Subcutaneous abdominal adipose tissue (tissue), 5 donors: ENCODE measurements around the gene EPB41L2.
"Not testable (repeated sequence)": the region's sequence is repeated elsewhere in the genome, so short reads cannot be mapped to it uniquely, and the experiment has no call there.

Source experiments
- H3K27ac ChIP-seq: one replicate; pipeline ENCODE4 v1.7.0; 2013; ENCODE audit warnings: low read depth, mild to moderate bottlenecking, inconsistent platforms, low read length, moderate library complexity
- H3K27me3 ChIP-seq, 5 donors: one replicate each; pipeline ENCODE4 v1.7.0; 2013; ENCODE audit warnings: low read length in 5 of 5, inconsistent platforms in 1 of 5; ENCODE audit not compliant: control insufficient read depth in 5 of 5, insufficient read depth in 4 of 5
- H3K36me3 ChIP-seq, 5 donors: one replicate each; pipeline ENCODE4 v1.7.0; 2013; ENCODE audit warnings: low read length in 5 of 5; ENCODE audit not compliant: control insufficient read depth in 5 of 5, insufficient read depth in 5 of 5
- H3K4me1 ChIP-seq, 5 donors: one replicate each; pipeline ENCODE4 v1.7.0; 2013; ENCODE audit warnings: low read length in 5 of 5, mild to moderate bottlenecking in 3 of 5, moderate library complexity in 1 of 5; ENCODE audit not compliant: control insufficient read depth in 5 of 5, insufficient read depth in 5 of 5
- H3K4me3 ChIP-seq, 5 donors: one replicate each; pipeline ENCODE4 v1.7.0; 2013; ENCODE audit warnings: low read length in 5 of 5, low read depth in 1 of 5
- H3K9ac ChIP-seq, 5 donors: one replicate each; pipeline ENCODE4 v1.7.0; 2013; ENCODE audit warnings: low read length in 5 of 5, mild to moderate bottlenecking in 4 of 5, moderate library complexity in 3 of 5
- H3K9me3 ChIP-seq, 5 donors: one replicate each; pipeline ENCODE4 v1.7.0; 2013; ENCODE audit warnings: low read length in 5 of 5; ENCODE audit not compliant: control insufficient read depth in 5 of 5
- donor health status: healthy.
- donor health status: healthy.
- donor health status: healthy.
- donor health status: healthy.
- donor health status: healthy.

Gene EPB41L2

GRCh38 chr6:131063028-131063763, at the start of gene EPB41L2:
Gene EPB41L2 (minus strand): TSS chr6:131063245. CDS start chr6:130956485, 106,760 bp downstream.
- no peaks in the 10 kb centered on the region for H3K36me3 ChIP-seq
- H3K27ac ChIP-seq: peak within 1 kb of the TSS; percentile 91
- H3K9ac ChIP-seq: peak within 1 kb of the TSS; percentile 71 to 92 (median 79)

GRCh38 chr6:131112249-131112648, 49.2 kb upstream of the EPB41L2 start:
- no peaks in the 10 kb centered on the region for H3K36me3 ChIP-seq

More at GRCh38 chr6:131063028-131063763, at the start of gene EPB41L2:
- Histone ChIP-seq H3K4me1 (peaks cover 3 to 32% (median 25%) of the 10 kb centered on the region in 5 donors), H3K4me3 (peak within 1 kb of the TSS; percentile 68 to 90 (median 77)), H3K27me3 (no peaks in the 10 kb centered on the region), H3K9me3 (no peaks in the 10 kb centered on the region)

GRCh38 chr6:131107151-131107550, 44.1 kb upstream of the EPB41L2 start:
- Histone ChIP-seq H3K9me3 (no peaks in the 10 kb centered on the region), H3K27ac (no peak overlapping the region), H3K36me3 (no peaks in the 10 kb centered on the region), H3K4me1 (no peaks in the 10 kb centered on the region), H3K27me3 (no peaks in the 10 kb centered on the region), H3K9ac (no peak overlapping the region), H3K4me3 (no peak overlapping the region)

More at GRCh38 chr6:131112249-131112648, 49.2 kb upstream of the EPB41L2 start:
- H3K27ac ChIP-seq: no peak overlapping the region
- H3K9me3 ChIP-seq: no peaks in the 10 kb centered on the region
- H3K4me3 ChIP-seq: no peak overlapping the region
- peaks cover 0 to 12% (median 6%) of the 10 kb centered on the region in 5 donors for H3K4me1 ChIP-seq
- no peak overlapping the region for H3K9ac ChIP-seq
- H3K27me3 ChIP-seq: no peaks in the 10 kb centered on the region

- no peak overlapping the region for H3K27ac ChIP-seq
- no peak overlapping the region for H3K9ac ChIP-seq
- no peaks in the 10 kb centered on the region for H3K4me1 ChIP-seq
- H3K4me3 ChIP-seq: no peak overlapping the region
- no peaks in the 10 kb centered on the region for H3K36me3 ChIP-seq
- H3K9me3 ChIP-seq: no peaks in the 10 kb centered on the region
- H3K27me3 ChIP-seq: no peaks in the 10 kb centered on the region
Measured at GRCh38 chr6:131103901-131104300, 40.9 kb upstream of the EPB41L2 start.

GRCh38 chr6:131103296-131103695, 40.3 kb upstream of the EPB41L2 start:
- Histone ChIP-seq H3K27ac (no peak overlapping the region), H3K27me3 (no peaks in the 10 kb centered on the region), H3K4me1 (no peaks in the 10 kb centered on the region), H3K4me3 (no peak overlapping the region), H3K36me3 (no peaks in the 10 kb centered on the region), H3K9ac (no peak overlapping the region), H3K9me3 (no peaks in the 10 kb centered on the region)

GRCh38 chr6:131101911-131102680, 39.1 kb upstream of the EPB41L2 start:
- Histone ChIP-seq H3K4me1 (no peaks in the 10 kb centered on the region), H3K9ac (no peak overlapping the region), H3K36me3 (no peaks in the 10 kb centered on the region), H3K9me3 (no peaks in the 10 kb centered on the region), H3K27me3 (no peaks in the 10 kb centered on the region), H3K27ac (no peak overlapping the region), H3K4me3 (no peak overlapping the region)

- H3K27ac ChIP-seq: no peak overlapping the region
- H3K27me3 ChIP-seq: no peaks in the 10 kb centered on the region
- H3K4me1 ChIP-seq: no peaks in the 10 kb centered on the region
- no peak overlapping the region for H3K4me3 ChIP-seq
- H3K9me3 ChIP-seq: peaks cover 0 to 9% (median 4%) of the 10 kb centered on the region in 5 donors
- no peak overlapping the region for H3K9ac ChIP-seq
- no peaks in the 10 kb centered on the region for H3K36me3 ChIP-seq
Measured at GRCh38 chr6:131096786-131097185, 33.7 kb upstream of the EPB41L2 start.

- no peak overlapping the region for H3K27ac ChIP-seq
Measured at GRCh38 chr6:131093334-131093733, 30.3 kb upstream of the EPB41L2 start.

GRCh38 chr6:131091944-131092343, 28.9 kb upstream of the EPB41L2 start:
- not testable (repeated sequence) for H3K27me3 ChIP-seq, H3K36me3 ChIP-seq, H3K4me3 ChIP-seq, H3K9ac ChIP-seq, H3K4me1 ChIP-seq, H3K27ac ChIP-seq, H3K9me3 ChIP-seq

More at GRCh38 chr6:131093334-131093733, 30.3 kb upstream of the EPB41L2 start:
- Histone ChIP-seq H3K4me3 (no peak overlapping the region), H3K4me1 (no peaks in the 10 kb centered on the region), H3K9ac (no peak overlapping the region), H3K36me3 (no peaks in the 10 kb centered on the region), H3K9me3 (peaks cover 0 to 9% (median 4%) of the 10 kb centered on the region in 5 donors), H3K27me3 (no peaks in the 10 kb centered on the region)

GRCh38 chr6:131090339-131090738, 27.3 kb upstream of the EPB41L2 start:
- H3K9ac ChIP-seq, H3K27me3 ChIP-seq: not testable (repeated sequence)

More at GRCh38 chr6:131090339-131090738, 27.3 kb upstream of the EPB41L2 start:
- peaks cover 0 to 13% (median 4%) of the 10 kb centered on the region in 5 donors for H3K9me3 ChIP-seq
- not testable (repeated sequence) for H3K4me3 ChIP-seq, H3K27ac ChIP-seq, H3K4me1 ChIP-seq, H3K36me3 ChIP-seq
